Testis (tissue), 2 donors: ENCODE measurements around the gene ACY1.

ENCODE experiments used
- CTCF ChIP-seq, 3 experiments: fragments of 450-650 bp in 2 of 3; fragments of 200-600 bp in 1 of 3; sonication (generic) in 1 of 3; IDR thresholded peaks; one replicate each; pipeline ENCODE4 v1.5.1; 2016 to 2019; ENCODE audit warnings: antibody characterized with exemption in 3 of 3, mild to moderate bottlenecking in 2 of 3, moderate library complexity in 1 of 3
- POLR2A ChIP-seq: fragments of 450-650 bp; IDR thresholded peaks from one replicate; pipeline ENCODE4 v1.6.1; 2017; ENCODE audit warnings: antibody characterized with exemption, mild to moderate bottlenecking, moderate library complexity

GRCh38 chr3:51944451-51945021 is 38.8 kb upstream of the ACY1 start:
- TF ChIP-seq CTCF (IDR thresholded peaks at IDR 0.05): no peak
- TF ChIP-seq POLR2A: no peak
